NCI-H2107 treated with DMSO at 0.1 percent for 48 hours (cell line): ENCODE measurements around the gene CAPN8.
A peak's percentile ranks its signal among the peaks of the same experiment; 100 is the strongest.

Experiments
- DNase-seq: peaks from one replicate; lab custom pipeline; 2025; ENCODE audit not compliant: unreplicated experiment; lab: John Stamatoyannopoulos, UW

The CAPN8 gene

GRCh38 chr1:223665592-223666312 lies at the start of gene CAPN8:
TSS of gene CAPN8 (minus strand) at chr1:223665701. CDS start at chr1:223665646, 55 bp downstream.
- DNase-seq: no peak

GRCh38 chr1:223714849-223715603 lies 49.5 kb upstream of the CAPN8 start:
- DNase-seq: no peak

GRCh38 chr1:223714421-223714724 lies 48.9 kb upstream of the CAPN8 start:
- no peak for DNase-seq

- no peak for DNase-seq
These were observed 48.3 kb upstream of the CAPN8 start for GRCh38 chr1:223713546-223714420.

- DNase-seq: no peak
These were observed 47.5 kb upstream of the CAPN8 start for GRCh38 chr1:223712850-223713474.

- DNase-seq: no peak
These were observed 46.8 kb upstream of the CAPN8 start, which contains the start of gene CAPN2 for GRCh38 chr1:223712194-223712849. TSS of gene CAPN2 (plus strand) at chr1:223712539. CDS start at chr1:223712641, 102 bp downstream.

- no peak for DNase-seq
These were observed 46.3 kb upstream of the CAPN8 start for GRCh38 chr1:223711747-223712193.

GRCh38 chr1:223711173-223711572 lies 45.7 kb upstream of the CAPN8 start:
- DNase-seq: no peak

- DNase-seq: no peak
These were observed 45.0 kb upstream of the CAPN8 start for GRCh38 chr1:223710179-223711133.

- no peak for DNase-seq
These were observed 44.1 kb upstream of the CAPN8 start for GRCh38 chr1:223709598-223709997.

- no peak for DNase-seq
These were observed 43.3 kb upstream of the CAPN8 start for GRCh38 chr1:223708651-223709268.

GRCh38 chr1:223708001-223708359 lies 42.5 kb upstream of the CAPN8 start:
- peak; percentile 33 for DNase-seq

GRCh38 chr1:223707256-223708000 lies 41.9 kb upstream of the CAPN8 start:
- peak; percentile 92 for DNase-seq

- DNase-seq: peak; percentile 41
These were observed 40.8 kb upstream of the CAPN8 start for GRCh38 chr1:223706077-223706973.

GRCh38 chr1:223704921-223705878 lies 39.7 kb upstream of the CAPN8 start:
- DNase-seq: no peak

GRCh38 chr1:223703668-223704013 lies 38.1 kb upstream of the CAPN8 start:
- no peak for DNase-seq
